ENCODE data around the gene CORO1C.

Gene CORO1C

GRCh38 chr12:108696111-108696995, 35.0 kb downstream of the CORO1C start:
- DNase-seq (ENCODE audit: low read depth in 2 of 2) = no peak

DNA sequence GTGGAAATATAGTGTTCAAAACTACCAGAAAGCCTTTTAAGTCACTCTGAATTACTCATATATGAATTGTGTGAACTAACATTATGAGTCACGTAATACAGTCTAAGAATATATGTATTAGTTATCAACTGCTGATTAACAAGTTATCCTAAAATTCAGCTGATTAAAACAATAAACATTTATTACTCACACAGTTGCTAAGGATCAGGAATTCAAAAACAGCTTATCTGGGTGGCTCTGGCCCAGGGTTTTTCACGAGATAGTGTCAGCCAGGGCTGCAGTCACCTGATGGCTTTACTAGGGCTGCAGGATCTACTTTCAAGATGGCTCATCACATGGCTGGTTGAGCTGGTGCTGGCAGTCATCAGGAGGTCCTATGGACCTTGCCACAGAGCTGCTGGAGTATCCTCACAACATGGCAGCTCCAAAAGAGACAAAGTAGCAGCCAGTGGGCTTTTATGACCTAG, 36.5 kb downstream of the CORO1C start:
- DNase-seq (ENCODE audit: low read depth in 2 of 2) = no peak

DNA sequence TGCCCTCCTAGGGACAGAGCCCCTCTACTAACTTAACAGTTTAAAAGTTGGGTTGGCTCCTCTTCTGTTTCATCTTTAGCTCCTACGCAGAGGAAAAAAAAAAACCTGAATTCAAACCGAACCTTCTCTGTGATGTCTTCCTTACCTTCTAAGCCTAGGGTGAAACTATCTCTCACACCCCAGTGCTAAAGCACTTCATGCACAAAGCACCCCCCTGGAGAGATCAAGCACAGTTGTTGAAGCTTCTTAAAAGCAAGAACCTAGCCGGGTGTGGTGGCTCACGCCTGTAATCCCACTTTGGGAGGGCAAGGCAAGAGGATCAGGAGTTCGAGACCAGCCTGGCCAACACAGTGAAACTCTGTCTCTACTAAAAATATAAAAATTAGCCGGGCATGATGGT, 37.6 kb downstream of the CORO1C start:
- no peak for DNase-seq (ENCODE audit: low read depth in 2 of 2)

- no peak for DNase-seq (ENCODE audit: low read depth in 2 of 2)
These were observed 38.1 kb downstream of the CORO1C start for GRCh38 chr12:108693186-108693730.

- DNase-seq (ENCODE audit: low read depth in 2 of 2) = no peak
These were observed 39.1 kb downstream of the CORO1C start for GRCh38 chr12:108691998-108692808.

GRCh38 chr12:108691175-108691997, 39.9 kb downstream of the CORO1C start:
- peak; percentile 54 to 65 for DNase-seq (ENCODE audit: low read depth in 2 of 2)

GRCh38 chr12:108690542-108691174, 40.7 kb downstream of the CORO1C start:
- no peak for DNase-seq (ENCODE audit: low read depth in 2 of 2)

- no peak for DNase-seq (ENCODE audit: low read depth in 2 of 2)
These were observed 41.2 kb downstream of the CORO1C start for GRCh38 chr12:108690191-108690518.

DNA sequence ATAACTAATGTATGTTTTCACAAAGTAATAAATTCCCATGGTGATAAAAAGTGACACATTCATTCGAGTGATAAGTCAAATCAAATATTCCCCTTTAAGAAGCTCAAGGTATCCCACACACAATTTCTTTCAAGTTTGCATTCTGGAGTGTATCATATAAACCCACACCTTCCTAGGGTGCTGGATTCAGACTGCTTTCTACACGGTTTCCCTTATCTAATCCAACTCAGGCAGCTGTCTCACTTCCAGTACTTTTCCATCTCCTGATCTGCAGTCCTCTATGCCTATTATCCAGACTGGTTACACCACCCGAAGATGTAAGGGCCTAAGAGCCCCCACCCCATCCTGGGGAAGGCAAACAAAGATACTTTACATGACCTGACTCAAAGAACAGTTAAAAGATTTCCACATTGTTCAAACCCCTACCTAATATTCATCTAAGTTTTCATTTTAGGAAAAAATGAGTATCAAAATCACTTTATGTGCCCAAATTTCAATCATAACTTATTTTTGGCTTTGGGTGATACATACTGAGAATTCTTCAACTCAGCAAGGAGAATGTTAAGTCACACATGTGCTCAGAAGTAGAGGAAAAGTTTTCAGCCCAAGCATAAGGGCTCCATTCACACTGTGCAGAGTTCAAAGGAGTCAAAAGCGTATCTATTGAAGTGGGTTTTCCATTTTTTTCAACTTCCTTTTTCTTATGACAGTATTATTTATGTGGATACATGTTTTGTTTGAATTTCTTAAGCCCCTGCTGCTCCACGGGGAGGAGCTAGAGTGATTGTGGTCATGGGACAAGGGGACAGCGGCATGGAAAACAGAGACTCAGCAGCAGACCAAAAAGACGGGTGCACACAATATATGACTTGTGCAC, 41.8 kb downstream of the CORO1C start:
- DNase-seq (ENCODE audit: low read depth in 2 of 2) = no peak

DNA sequence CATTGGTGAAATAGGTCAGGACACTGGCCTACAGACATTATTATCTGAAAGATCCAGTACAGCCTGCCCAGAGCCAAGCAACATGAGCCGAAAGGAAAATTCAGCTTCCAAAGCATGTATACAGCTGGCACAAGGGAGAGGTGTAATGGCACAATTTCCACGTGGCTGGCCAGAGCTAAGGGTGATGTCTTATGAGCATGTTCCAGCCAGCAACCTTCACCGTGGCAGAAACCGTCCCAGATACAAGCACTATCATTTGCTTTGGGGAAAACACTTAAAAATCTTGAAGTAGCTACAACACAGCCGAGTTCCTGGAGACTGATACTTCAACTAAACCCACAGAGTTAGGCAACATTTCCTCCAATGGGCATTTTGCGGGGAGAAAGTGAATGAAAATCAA, 44.5 kb downstream of the CORO1C start:
- no peak for DNase-seq (ENCODE audit: low read depth in 2 of 2)

GRCh38 chr12:108685469-108686260, 45.7 kb downstream of the CORO1C start:
- DNase-seq (ENCODE audit: low read depth in 2 of 2) = no peak

DNA sequence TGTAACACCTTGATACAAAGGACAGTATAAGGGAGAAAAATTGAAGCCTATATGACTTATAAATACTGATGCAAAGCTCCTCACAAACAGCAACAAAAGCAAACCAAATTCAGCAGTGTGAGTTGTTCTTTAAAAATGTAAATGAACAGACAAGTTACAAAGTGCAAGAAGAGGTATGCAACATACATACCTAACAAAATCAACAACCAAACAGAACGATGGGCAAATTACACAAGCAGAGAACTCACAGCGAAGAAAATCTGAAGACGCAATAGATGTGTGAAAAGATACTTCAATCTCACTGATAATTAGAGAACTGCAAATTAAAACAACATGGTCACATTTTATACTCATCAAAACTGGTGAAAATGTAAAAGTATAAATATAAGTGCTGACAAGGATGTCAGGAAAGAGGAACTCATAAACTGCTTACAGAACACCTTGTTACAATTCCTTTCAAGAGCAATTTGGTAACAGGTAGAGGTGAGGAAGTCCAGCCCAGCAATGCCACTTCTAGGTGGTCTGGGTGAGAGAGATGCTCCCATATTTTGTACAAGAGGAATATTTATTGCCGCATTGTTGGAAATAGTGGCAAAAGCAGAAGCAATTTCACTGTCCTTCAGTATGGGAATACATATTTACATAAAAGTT, 47.3 kb downstream of the CORO1C start:
- no peak for DNase-seq (ENCODE audit: low read depth in 2 of 2)

DNA sequence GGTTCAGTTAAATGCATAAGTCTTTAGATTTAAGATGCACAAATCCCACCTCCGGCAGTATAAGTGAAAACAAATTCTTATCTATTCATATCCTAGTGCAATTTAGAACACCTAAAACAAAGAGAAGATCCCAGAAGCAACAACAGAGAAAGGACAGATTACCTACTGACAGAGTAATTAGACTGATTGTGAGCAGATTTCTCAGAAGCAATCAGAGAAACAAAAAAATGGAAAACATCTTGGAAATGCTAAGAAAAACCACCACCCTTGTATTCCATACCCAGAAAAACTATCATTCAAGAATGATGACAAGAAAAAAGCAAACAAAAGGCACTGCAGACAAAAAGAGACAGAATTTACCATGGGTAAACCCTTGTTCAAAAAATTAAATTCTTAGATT, 50.0 kb downstream of the CORO1C start:
- no peak for DNase-seq (ENCODE audit: low read depth in 2 of 2)

DNA sequence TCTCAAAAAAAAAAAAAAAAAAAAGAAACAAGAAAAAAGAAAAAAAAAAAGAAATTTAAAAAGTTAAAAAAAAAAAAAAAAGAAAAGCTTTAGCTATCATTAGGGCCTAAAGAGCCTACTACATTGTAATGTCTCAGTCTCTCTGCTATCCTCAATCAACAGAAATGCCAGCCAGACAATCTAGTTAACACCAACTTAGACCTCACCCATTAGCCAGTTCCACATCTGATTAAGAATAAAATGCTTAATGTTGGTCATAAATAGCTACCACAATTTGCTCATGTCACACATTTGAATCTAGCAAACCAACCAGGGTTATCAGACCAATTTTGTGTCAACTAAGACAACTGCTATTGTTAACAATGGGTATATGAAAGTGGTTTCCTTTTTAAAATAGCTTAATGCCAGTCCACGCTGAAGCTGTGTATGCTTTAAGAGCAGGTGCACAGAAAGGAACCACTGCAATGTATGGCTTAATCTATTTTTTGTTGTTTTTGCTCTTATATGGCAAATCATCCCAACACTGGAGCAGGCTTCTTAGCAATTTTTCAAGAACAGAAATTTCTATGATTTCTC, 52.1 kb downstream of the CORO1C start:
- no peak for DNase-seq (ENCODE audit: low read depth in 2 of 2)

- no peak for DNase-seq (ENCODE audit: low read depth in 2 of 2)
These were observed 53.1 kb downstream of the CORO1C start for GRCh38 chr12:108678104-108678730.

DNA sequence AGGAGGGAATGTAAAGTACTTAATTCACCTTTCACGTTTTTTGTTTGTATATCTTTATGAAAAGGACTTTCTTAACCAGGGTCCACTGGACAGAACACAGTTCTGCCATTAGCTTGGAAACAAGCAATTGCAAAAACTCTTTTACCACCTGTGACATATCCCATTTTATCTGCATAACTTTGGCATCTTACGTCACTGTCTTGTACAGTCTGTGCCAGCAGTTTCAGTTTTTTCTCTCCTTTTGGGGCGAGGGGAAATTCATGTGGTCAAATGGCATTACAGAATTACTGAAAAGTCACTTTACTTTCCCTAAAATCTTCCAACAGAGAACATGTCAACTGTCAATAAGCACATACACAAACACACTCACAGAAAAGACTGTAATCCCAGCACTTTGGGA, 53.9 kb downstream of the CORO1C start:
- no peak for DNase-seq (ENCODE audit: low read depth in 2 of 2)

GRCh38 chr12:108676707-108677106, 54.6 kb downstream of the CORO1C start:
- DNase-seq (ENCODE audit: low read depth in 2 of 2) = no peak

- no peak for DNase-seq (ENCODE audit: low read depth in 2 of 2)
These were observed 55.5 kb downstream of the CORO1C start for GRCh38 chr12:108675792-108676191.
